Duodenal mucosa (tissue), 2 donors: ENCODE data around the gene MRPL2.

Source experiments
- H3K27ac ChIP-seq: one replicate; pipeline ENCODE4 v1.7.0; 2013; ENCODE audit warnings: low read depth, low read length
- H3K27me3 ChIP-seq, 2 donors: one replicate each; pipeline ENCODE4 v1.7.0; 2013; ENCODE audit warnings: low read length in 2 of 2, control low read depth in 1 of 2; ENCODE audit not compliant: insufficient read depth in 2 of 2, control insufficient read depth in 1 of 2
- H3K36me3 ChIP-seq, 2 donors: one replicate each; pipeline ENCODE4 v1.7.0; 2013; ENCODE audit warnings: low read length in 2 of 2, control low read depth in 1 of 2; ENCODE audit not compliant: insufficient read depth in 2 of 2, control insufficient read depth in 1 of 2
- H3K4me1 ChIP-seq, 2 donors: one replicate each; pipeline ENCODE4 v1.7.0; 2013; ENCODE audit warnings: low read length in 2 of 2, control low read depth in 1 of 2; ENCODE audit not compliant: insufficient read depth in 2 of 2, control insufficient read depth in 1 of 2
- H3K4me3 ChIP-seq, 2 donors: one replicate each; pipeline ENCODE4 v1.7.0; 2013; ENCODE audit warnings: low read length in 2 of 2, low read depth in 1 of 2
- H3K9ac ChIP-seq, 2 donors: one replicate each; pipeline ENCODE4 v1.7.0; 2013; ENCODE audit warnings: low read length in 2 of 2, low read depth in 1 of 2
- H3K9me3 ChIP-seq, 2 donors: one replicate each; pipeline ENCODE4 v1.7.0; 2013; ENCODE audit warnings: low read length in 2 of 2, control low read depth in 1 of 2; ENCODE audit not compliant: control insufficient read depth in 1 of 2

The MRPL2 gene

GRCh38 chr6:43059168-43060033, at the start of gene MRPL2, which contains the start of gene KLC4:
Gene MRPL2, minus strand, starts transcription at chr6:43059434. Its CDS starts 53 bp downstream, at chr6:43059381.
Gene KLC4, plus strand, starts transcription at chr6:43059631. Its CDS starts 1,705 bp downstream, at chr6:43061336.
- H3K27me3 ChIP-seq, result no peaks in the 10 kb centered on the region
- H3K27ac ChIP-seq, result peak within 1 kb of the TSS; percentile 91
- peaks cover 15 to 26% of the 10 kb centered on the region in 2 donors for H3K4me1 ChIP-seq
- peaks cover 24 to 37% of the 10 kb centered on the region in 2 donors for H3K36me3 ChIP-seq
- no peaks in the 10 kb centered on the region for H3K9me3 ChIP-seq
- peak within 1 kb of the TSS; percentile 89 to 95 for H3K9ac ChIP-seq
- H3K4me3 ChIP-seq, result peak within 1 kb of the TSS; percentile 88 to 92

- no peak overlapping the region for H3K27ac ChIP-seq
- no peak overlapping the region for H3K9ac ChIP-seq
- no peaks in the 10 kb centered on the region for H3K9me3 ChIP-seq
- no peaks in the 10 kb centered on the region for H3K36me3 ChIP-seq
- H3K27me3 ChIP-seq, result no peaks in the 10 kb centered on the region
- no peaks in the 10 kb centered on the region for H3K4me1 ChIP-seq
- H3K4me3 ChIP-seq, result no peak overlapping the region
These were observed 48.3 kb upstream of the MRPL2 start for GRCh38 chr6:43107344-43108062.

- H3K4me3 ChIP-seq, result no peak overlapping the region
- H3K27ac ChIP-seq, result no peak overlapping the region
- H3K27me3 ChIP-seq, result no peaks in the 10 kb centered on the region
- no peaks in the 10 kb centered on the region for H3K4me1 ChIP-seq
- H3K36me3 ChIP-seq, result no peaks in the 10 kb centered on the region
- no peak overlapping the region for H3K9ac ChIP-seq
- H3K9me3 ChIP-seq, result no peaks in the 10 kb centered on the region
These were observed 46.4 kb upstream of the MRPL2 start for GRCh38 chr6:43105538-43106222.

GRCh38 chr6:43103253-43103876, 44.1 kb upstream of the MRPL2 start:
- H3K27me3 ChIP-seq, result no peaks in the 10 kb centered on the region
- H3K27ac ChIP-seq, result no peak overlapping the region
- no peak overlapping the region for H3K9ac ChIP-seq
- H3K4me1 ChIP-seq, result no peaks in the 10 kb centered on the region
- no peaks in the 10 kb centered on the region for H3K9me3 ChIP-seq
- no peaks in the 10 kb centered on the region for H3K36me3 ChIP-seq
- H3K4me3 ChIP-seq, result no peak overlapping the region

- no peak overlapping the region for H3K27ac ChIP-seq
- no peaks in the 10 kb centered on the region for H3K27me3 ChIP-seq
- no peaks in the 10 kb centered on the region for H3K36me3 ChIP-seq
- peaks cover 6 to 13% of the 10 kb centered on the region in 2 donors for H3K4me1 ChIP-seq
- H3K9ac ChIP-seq, result no peak overlapping the region
- H3K9me3 ChIP-seq, result no peaks in the 10 kb centered on the region
- no peak overlapping the region for H3K4me3 ChIP-seq
These were observed 42.3 kb upstream of the MRPL2 start for GRCh38 chr6:43101497-43101896.

- no peak overlapping the region for H3K27ac ChIP-seq
- no peak overlapping the region for H3K4me3 ChIP-seq
- H3K9me3 ChIP-seq, result no peaks in the 10 kb centered on the region
- H3K27me3 ChIP-seq, result no peaks in the 10 kb centered on the region
- H3K4me1 ChIP-seq, result peaks cover 20 to 30% of the 10 kb centered on the region in 2 donors
- H3K36me3 ChIP-seq, result no peaks in the 10 kb centered on the region
- no peak overlapping the region for H3K9ac ChIP-seq
These were observed 38.3 kb upstream of the MRPL2 start for GRCh38 chr6:43097502-43097901.

- no peaks in the 10 kb centered on the region for H3K9me3 ChIP-seq
- peak overlapping the region in 1 of 2 donors; percentile 20 for H3K9ac ChIP-seq
- H3K36me3 ChIP-seq, result no peaks in the 10 kb centered on the region
- H3K4me3 ChIP-seq, result no peak overlapping the region
- peaks cover 20 to 30% of the 10 kb centered on the region in 2 donors for H3K4me1 ChIP-seq
- no peak overlapping the region for H3K27ac ChIP-seq
- H3K27me3 ChIP-seq, result no peaks in the 10 kb centered on the region
These were observed 37.9 kb upstream of the MRPL2 start for GRCh38 chr6:43097098-43097489.

- Histone ChIP-seq H3K27ac (no peak overlapping the region), H3K36me3 (no peaks in the 10 kb centered on the region), H3K4me3 (peak overlapping the region in 1 of 2 donors; percentile 32), H3K4me1 (peaks cover 20 to 30% of the 10 kb centered on the region in 2 donors), H3K9ac (peak overlapping the region; percentile 20 to 35), H3K9me3 (no peaks in the 10 kb centered on the region), H3K27me3 (no peaks in the 10 kb centered on the region)
These were observed 37.3 kb upstream of the MRPL2 start for GRCh38 chr6:43096451-43097097.

GRCh38 chr6:43095939-43096338, 36.7 kb upstream of the MRPL2 start:
- Histone ChIP-seq H3K4me1 (peaks cover 20 to 30% of the 10 kb centered on the region in 2 donors), H3K27ac (no peak overlapping the region), H3K9me3 (no peaks in the 10 kb centered on the region), H3K36me3 (no peaks in the 10 kb centered on the region), H3K27me3 (no peaks in the 10 kb centered on the region), H3K9ac (peak overlapping the region; percentile 20 to 35), H3K4me3 (peak overlapping the region in 1 of 2 donors; percentile 32)
